IPS-11a (cell line): ENCODE data around the gene S1PR3.

ENCODE experiments used
- H3K4me3 ChIP-seq: one replicate; pipeline ENCODE4 v1.5.1; 2013; ENCODE audit warnings: low read depth, low read length, control low read depth

The S1PR3 gene

GRCh38 chr9:88990729-88991065 is 571 bp upstream of the S1PR3 start:
- H3K4me3 ChIP-seq, result peak overlapping the region; percentile 64

GRCh38 chr9:88992556-88992955 is 1.3 kb downstream of the S1PR3 start:
- H3K4me3 ChIP-seq, result peak overlapping the region; percentile 82

GRCh38 chr9:88993327-88993726 is 2.1 kb downstream of the S1PR3 start:
- no peak overlapping the region for H3K4me3 ChIP-seq

GRCh38 chr9:88993871-88994460 is 2.7 kb downstream of the S1PR3 start:
- no peak overlapping the region for H3K4me3 ChIP-seq

- no peak overlapping the region for H3K4me3 ChIP-seq
These were observed 3.4 kb downstream of the S1PR3 start for GRCh38 chr9:88994469-88995199.

- H3K4me3 ChIP-seq, result no peak overlapping the region
These were observed 3.9 kb downstream of the S1PR3 start for GRCh38 chr9:88995200-88995577.

GRCh38 chr9:88995627-88996026 is 4.4 kb downstream of the S1PR3 start:
- no peak overlapping the region for H3K4me3 ChIP-seq

- H3K4me3 ChIP-seq, result no peak overlapping the region
These were observed 5.0 kb downstream of the S1PR3 start for GRCh38 chr9:88996046-88996920.

- H3K4me3 ChIP-seq, result no peak overlapping the region
These were observed 5.6 kb downstream of the S1PR3 start for GRCh38 chr9:88996921-88997235.

GRCh38 chr9:88997646-88998045 is 6.4 kb downstream of the S1PR3 start:
- no peak overlapping the region for H3K4me3 ChIP-seq

- no peak overlapping the region for H3K4me3 ChIP-seq
These were observed 7.2 kb downstream of the S1PR3 start for GRCh38 chr9:88998503-88998902.

- H3K4me3 ChIP-seq, result no peak overlapping the region
These were observed 7.6 kb downstream of the S1PR3 start for GRCh38 chr9:88998911-88999310.

- H3K4me3 ChIP-seq, result no peak overlapping the region
These were observed 9.1 kb downstream of the S1PR3 start for GRCh38 chr9:89000371-89000781.

GRCh38 chr9:89000973-89001916 is 10.0 kb downstream of the S1PR3 start:
- H3K4me3 ChIP-seq, result no peak overlapping the region

GRCh38 chr9:89001917-89002540 is 10.8 kb downstream of the S1PR3 start:
- no peak overlapping the region for H3K4me3 ChIP-seq

GRCh38 chr9:89002987-89003386 is 11.7 kb downstream of the S1PR3 start:
- no peak overlapping the region for H3K4me3 ChIP-seq

GRCh38 chr9:89005323-89005722 is 14.1 kb downstream of the S1PR3 start:
- no peak overlapping the region for H3K4me3 ChIP-seq

GRCh38 chr9:89006267-89006666 is 15.0 kb downstream of the S1PR3 start:
- no peak overlapping the region for H3K4me3 ChIP-seq

GRCh38 chr9:89006996-89007967 is 16.0 kb downstream of the S1PR3 start:
- H3K4me3 ChIP-seq, result no peak overlapping the region
